Loucy (cell line): ENCODE data around the gene PKP1.

Experiments used
- EZH2phosphoT487 ChIP-seq: fragments of 200-600 bp; IDR thresholded peaks from 2 replicates; pipeline ENCODE4 v1.6.1; 2018; ENCODE audit warnings: antibody characterized with exemption, mild to moderate bottlenecking, moderate library complexity, borderline replicate concordance
- TF ChIP-seq, protein P1 (sequence below): fragments of 200-600 bp; sonication (generic); conservative IDR thresholded peaks from 2 replicates; pipeline ENCODE4 v1.5.1; 2014; ENCODE audit warnings: mild to moderate bottlenecking, antibody characterized with exemption, low read length

DNA sequence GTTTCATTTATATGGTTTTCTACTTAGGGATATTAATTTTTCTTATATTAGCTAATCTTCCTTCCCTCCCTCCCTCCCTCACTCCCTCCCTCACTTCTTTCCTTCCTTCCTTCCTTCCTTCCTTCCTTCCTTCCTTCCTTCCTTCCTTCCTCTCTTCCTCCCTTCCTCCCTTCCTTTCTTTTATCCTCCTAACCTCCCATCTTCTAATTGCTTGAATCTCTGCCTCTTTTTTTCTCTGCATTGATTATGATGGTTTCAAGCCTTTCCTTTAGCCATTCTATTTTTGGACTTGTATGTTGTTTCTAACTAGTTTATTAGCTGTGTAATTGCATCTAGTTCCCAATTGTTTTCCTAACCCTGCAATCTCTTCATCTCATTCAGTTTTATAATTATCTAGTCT lies 17.0 kb upstream of the PKP1 start:
- TF ChIP-seq, protein P1, sequence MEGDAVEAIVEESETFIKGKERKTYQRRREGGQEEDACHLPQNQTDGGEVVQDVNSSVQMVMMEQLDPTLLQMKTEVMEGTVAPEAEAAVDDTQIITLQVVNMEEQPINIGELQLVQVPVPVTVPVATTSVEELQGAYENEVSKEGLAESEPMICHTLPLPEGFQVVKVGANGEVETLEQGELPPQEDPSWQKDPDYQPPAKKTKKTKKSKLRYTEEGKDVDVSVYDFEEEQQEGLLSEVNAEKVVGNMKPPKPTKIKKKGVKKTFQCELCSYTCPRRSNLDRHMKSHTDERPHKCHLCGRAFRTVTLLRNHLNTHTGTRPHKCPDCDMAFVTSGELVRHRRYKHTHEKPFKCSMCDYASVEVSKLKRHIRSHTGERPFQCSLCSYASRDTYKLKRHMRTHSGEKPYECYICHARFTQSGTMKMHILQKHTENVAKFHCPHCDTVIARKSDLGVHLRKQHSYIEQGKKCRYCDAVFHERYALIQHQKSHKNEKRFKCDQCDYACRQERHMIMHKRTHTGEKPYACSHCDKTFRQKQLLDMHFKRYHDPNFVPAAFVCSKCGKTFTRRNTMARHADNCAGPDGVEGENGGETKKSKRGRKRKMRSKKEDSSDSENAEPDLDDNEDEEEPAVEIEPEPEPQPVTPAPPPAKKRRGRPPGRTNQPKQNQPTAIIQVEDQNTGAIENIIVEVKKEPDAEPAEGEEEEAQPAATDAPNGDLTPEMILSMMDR: no peak
- no peak for TF ChIP-seq EZH2phosphoT487
